Stimulated activated CD4-positive, alpha-beta T cell treated with anti-CD3 and anti-CD28 coated beads, Interleukin-4, amount 100 ng/mL, for 24 hours (primary cell): ENCODE results near the gene CST9.
"Not testable (repeated sequence)": the region's sequence is repeated elsewhere in the genome, so short reads cannot be mapped to it uniquely, and the experiment has no call there.

Experiments used
- DNase-seq: peaks from one replicate; pipeline ENCODE4 v3.0.0-alpha.2; 2020

CST9 gene

GRCh38 chr20:23586735-23587525 is 18.8 kb downstream of the CST9 start:
- no peak for DNase-seq

- DNase-seq: no peak
Observed at GRCh38 chr20:23585808-23586734, 19.6 kb downstream of the CST9 start.

DNA sequence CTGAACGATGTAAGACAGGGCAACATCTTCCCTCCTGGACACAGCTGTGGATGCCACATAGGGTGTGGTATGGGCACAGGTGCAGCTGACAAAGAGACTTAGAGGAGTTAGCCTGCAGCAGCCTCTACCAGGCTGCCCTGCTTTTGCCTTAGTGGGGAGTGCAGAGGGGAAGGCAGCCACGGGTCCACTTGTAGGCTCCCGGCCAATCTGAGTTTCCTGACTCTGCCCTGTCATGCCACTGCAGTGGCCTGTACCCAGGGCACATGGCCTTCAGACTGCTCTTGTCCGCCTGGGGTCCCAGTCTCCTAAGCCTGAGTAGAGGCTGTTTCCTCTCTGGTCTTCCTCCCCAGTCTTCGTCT is 20.3 kb downstream of the CST9 start:
- no peak for DNase-seq

GRCh38 chr20:23584434-23585199 is 21.1 kb downstream of the CST9 start:
- DNase-seq: no peak

- no peak for DNase-seq
Observed at GRCh38 chr20:23583526-23583925, 22.2 kb downstream of the CST9 start.

DNA sequence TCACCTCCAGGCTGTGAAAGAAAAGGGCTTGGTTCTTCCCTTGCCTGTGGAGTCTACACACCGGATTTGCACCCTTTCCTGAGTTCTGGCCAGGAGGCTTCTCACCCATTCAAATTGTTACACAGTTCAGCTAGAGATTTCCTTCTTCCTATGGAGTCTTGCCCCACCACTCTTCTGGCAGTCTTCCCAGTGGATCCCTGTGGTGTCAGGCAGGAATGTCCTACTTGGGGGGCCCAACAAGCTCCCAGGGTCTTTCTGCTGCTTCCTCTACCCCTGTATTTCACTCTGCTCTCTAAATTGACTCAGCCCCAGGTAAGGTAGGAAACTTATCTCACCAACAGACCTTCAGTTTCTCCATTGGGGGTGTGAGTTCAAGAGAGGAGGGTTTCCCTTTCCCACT is 23.4 kb downstream of the CST9 start:
- no peak for DNase-seq

DNA sequence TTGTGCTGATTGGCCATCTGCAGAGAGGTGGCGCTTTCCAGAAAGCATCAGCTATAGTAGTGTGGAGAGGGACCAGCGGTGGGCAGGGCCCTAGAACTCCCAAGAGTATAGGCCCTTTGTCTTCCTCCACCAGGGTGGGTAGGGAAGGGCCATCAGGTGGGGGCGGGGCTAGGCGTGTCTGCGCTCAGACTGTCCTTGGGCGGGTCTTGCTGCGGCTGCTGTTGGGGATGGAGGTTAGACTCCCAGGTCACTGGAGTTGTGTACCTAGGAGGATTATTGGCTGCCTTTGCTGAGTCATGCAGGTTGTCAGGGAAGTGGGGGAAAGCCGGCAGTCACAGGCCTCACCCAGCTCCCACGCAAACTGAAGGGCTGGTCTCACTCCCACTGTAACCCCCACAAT is 23.9 kb downstream of the CST9 start:
- DNase-seq: not testable (repeated sequence)

DNA sequence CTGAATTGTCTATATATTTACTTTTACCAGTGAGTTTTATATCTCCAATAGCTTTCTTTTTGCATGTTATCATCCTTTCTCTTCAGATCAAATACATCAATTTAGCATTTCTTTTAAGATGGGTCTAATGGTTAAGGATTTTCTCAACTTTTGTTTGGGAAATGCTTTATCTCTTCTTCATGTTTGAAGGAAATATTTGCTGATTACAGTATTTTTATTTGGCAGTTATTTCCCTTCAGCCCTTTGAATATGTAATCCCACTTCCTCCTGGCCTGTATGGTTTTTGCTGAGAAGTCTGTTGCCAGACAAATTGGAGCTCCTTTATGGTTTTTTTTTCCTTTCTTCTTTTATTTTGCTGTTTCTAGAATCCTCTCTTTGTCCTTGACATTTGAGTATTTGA is 30.7 kb downstream of the CST9 start:
- DNase-seq: no peak

DNA sequence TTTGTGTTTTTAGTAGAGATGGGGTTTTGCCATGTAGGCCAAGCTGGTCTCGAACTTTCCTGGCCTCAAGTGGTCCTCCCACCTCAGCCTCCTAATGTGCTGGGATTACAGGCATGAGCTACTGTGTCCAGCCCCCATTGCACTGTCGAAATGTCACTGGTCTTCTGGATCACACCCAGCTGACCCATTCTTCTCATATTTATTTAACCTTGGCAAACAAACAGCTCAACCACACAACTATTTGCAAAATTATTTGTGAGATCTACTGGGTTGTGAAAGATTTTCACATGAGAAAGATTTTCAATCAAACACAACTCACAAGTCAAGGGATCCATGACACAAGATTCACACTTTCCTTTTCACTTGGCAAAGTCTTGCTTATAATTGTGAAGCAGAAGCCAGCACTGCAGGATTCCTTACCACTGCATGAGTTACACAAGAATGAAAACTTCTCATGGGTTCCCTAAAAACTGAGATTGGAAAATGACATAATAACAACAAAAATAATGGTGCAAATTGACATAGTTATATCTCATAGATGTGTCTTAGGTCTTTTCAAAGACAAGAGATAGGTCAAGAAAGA is 35.4 kb downstream of the CST9 start:
- no peak for DNase-seq

DNA sequence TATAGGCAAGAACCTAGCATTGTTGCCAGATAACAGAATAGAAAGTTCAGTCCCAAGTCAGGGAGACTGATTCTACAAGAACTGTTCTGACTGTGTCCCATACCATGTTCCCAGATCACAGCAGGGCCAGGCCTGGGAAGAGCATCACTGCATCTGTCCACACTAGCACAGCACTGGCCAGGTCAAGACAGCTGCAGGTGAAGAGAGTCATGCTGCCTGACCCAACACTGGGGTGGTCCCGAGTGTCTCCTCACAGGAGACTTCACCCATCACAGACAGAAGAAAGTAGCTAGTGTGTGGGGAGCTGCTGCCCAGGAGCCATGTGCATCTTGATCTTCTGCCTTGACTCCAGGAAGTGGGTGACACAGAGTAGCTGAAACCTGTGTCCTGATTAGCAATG is 36.1 kb downstream of the CST9 start:
- no peak for DNase-seq

GRCh38 chr20:23568971-23569330 is 36.8 kb downstream of the CST9 start:
- no peak for DNase-seq

- DNase-seq: no peak
Observed at GRCh38 chr20:23568320-23568970, 37.3 kb downstream of the CST9 start, which contains the start of gene CST9L. TSS of gene CST9L (minus strand) at chr20:23568484. CDS start at chr20:23568450, 34 bp downstream.

GRCh38 chr20:23566199-23566932 is 39.4 kb downstream of the CST9 start:
- no peak for DNase-seq

- DNase-seq: no peak
Observed at GRCh38 chr20:23565503-23566045, 40.1 kb downstream of the CST9 start.

DNA sequence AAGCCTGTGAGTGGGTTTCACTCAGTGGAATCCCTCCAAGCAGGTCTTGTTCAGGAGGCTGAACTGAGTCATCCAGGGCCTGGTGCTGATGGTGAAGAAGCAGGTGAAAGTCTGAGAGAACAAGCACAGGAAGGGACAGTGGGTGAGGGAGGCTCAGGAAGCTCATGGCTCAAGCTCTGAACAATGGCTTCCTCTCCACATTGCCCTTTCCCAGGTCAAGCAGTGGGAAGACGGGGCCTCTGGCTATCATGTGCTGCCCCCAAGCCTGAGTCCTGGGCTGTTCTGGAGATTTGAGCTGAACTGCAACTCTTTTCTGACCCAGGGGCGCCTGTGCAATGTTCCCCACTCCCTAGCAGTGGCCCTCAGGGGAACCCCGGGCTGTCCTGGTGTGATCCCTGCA is 40.8 kb downstream of the CST9 start:
- no peak for DNase-seq

GRCh38 chr20:23562721-23563342 is 42.9 kb downstream of the CST9 start:
- DNase-seq: no peak

GRCh38 chr20:23554401-23554800 is 51.3 kb downstream of the CST9 start:
- no peak for DNase-seq
